Smooth muscle cell (in vitro differentiated cells): ENCODE results near the gene FANCC. TPM values are rescaled to one million over a fixed set of nuclear protein-coding genes. Genes with fewer than 3 reads are reported as not detected.

ENCODE experiments used
- DNase-seq: peaks from one replicate; lab custom pipeline; 2025; ENCODE audit not compliant: unreplicated experiment; lab: John Stamatoyannopoulos, UW
- H2AFZ ChIP-seq: fragments of 200-600 bp; sonication (generic); 2 replicates; pipeline ENCODE4 v1.6.0; 2016; ENCODE audit warnings: antibody characterized with exemption, low read depth, mild to moderate bottlenecking
- H3F3A ChIP-seq: fragments of 200-600 bp; sonication (generic); 2 replicates; pipeline ENCODE4 v1.6.0; 2017; ENCODE audit warnings: antibody characterized with exemption, low read depth
- H3K27ac ChIP-seq: fragments of 200-600 bp; sonication (generic); 2 replicates; pipeline ENCODE4 v1.5.1; 2016; ENCODE audit warnings: low read depth, mild to moderate bottlenecking
- H3K27me3 ChIP-seq: fragments of 200-600 bp; sonication (generic); 2 replicates; pipeline ENCODE4 v1.6.1; 2016; ENCODE audit warnings: low read depth, mild to moderate bottlenecking
- H3K36me3 ChIP-seq: fragments of 200-600 bp; sonication (generic); 2 replicates; pipeline ENCODE4 v1.5.1; 2016; ENCODE audit warnings: low read depth
- H3K4me1 ChIP-seq: fragments of 200-600 bp; sonication (generic); 2 replicates; pipeline ENCODE4 v1.5.1; 2016; ENCODE audit warnings: low read depth
- H3K4me2 ChIP-seq: fragments of 200-600 bp; sonication (generic); 2 replicates; pipeline ENCODE4 v1.6.0; 2016; ENCODE audit warnings: mild to moderate bottlenecking
- H3K4me3 ChIP-seq: fragments of 200-600 bp; sonication (generic); 2 replicates; pipeline ENCODE4 v1.5.1; 2016; ENCODE audit warnings: mild to moderate bottlenecking
- H3K79me2 ChIP-seq: fragments of 200-600 bp; sonication (generic); 2 replicates; pipeline ENCODE4 v1.6.0; 2016; ENCODE audit warnings: low read depth, mild to moderate bottlenecking
- H3K9ac ChIP-seq: fragments of 200-600 bp; sonication (generic); 2 replicates; pipeline ENCODE4 v1.6.0; 2016; ENCODE audit warnings: low read depth
- H3K9me3 ChIP-seq: fragments of 200-600 bp; sonication (generic); replicated peaks from 2 replicates; pipeline ENCODE4 v1.5.1; 2016; ENCODE audit warnings: low read depth
- H4K20me1 ChIP-seq: fragments of 200-600 bp; sonication (generic); 2 replicates; pipeline ENCODE4 v1.6.0; 2016; ENCODE audit warnings: low read depth
- CTCF ChIP-seq: fragments of 200-600 bp; sonication (generic); IDR thresholded peaks from 2 replicates; pipeline ENCODE4 v1.5.1; 2017; ENCODE audit warnings: borderline replicate concordance, mild to moderate bottlenecking, antibody characterized with exemption; ENCODE audit not compliant: insufficient read depth, poor library complexity, severe bottlenecking
- WGBS: methylation state at CpG from one replicate; pipeline ENCODE4 v1.1.7; 2016; ENCODE audit warnings: low lambda C conversion rate; 5-methylcytosine and 5-hydroxymethylcytosine counted together
- polyA plus RNA-seq: library from polyadenylated mRNA; unstranded; fragments of >200 nt; fragmentation: Nextera tagmentation; extraction: Ambion mirVana; gene quantifications from 2 replicates; pipeline ENCODE4 v1.2.1, GENCODE V29; 2016
- total RNA-seq: library from RNA; depleted of rRNA; stranded (reverse); fragments of >200 nt; gene quantifications from 2 replicates; pipeline ENCODE4 v1.2.3, GENCODE V29; 2014

Gene FANCC
- total and polyA plus RNA-seq, 2 experiments from 2014 or later: 11.0 to 11.2 TPM

GRCh38 chr9:95112436-95113280 is 204.9 kb downstream of the FANCC start:
- no peak for DNase-seq
- Histone ChIP-seq H3K4me3 (no peak overlapping the region), H3F3A (peaks cover 3% of the 10 kb centered on the region), H3K9ac (no peak overlapping the region), H3K4me2 (no peak overlapping the region), H3K36me3 (no peaks in the 10 kb centered on the region), H2AFZ (no peak overlapping the region), H3K4me1 (no peaks in the 10 kb centered on the region), H3K27ac (no peak overlapping the region), H3K79me2 (no peaks in the 10 kb centered on the region), H3K9me3 (no peaks in the 10 kb centered on the region), H3K27me3 (no peaks in the 10 kb centered on the region), H4K20me1 (no peaks in the 10 kb centered on the region)
- no peak for TF ChIP-seq CTCF
- WGBS: 98% methylated on average over 12 of the region's 12 CpGs

- Histone ChIP-seq H3F3A (peaks cover 3% of the 10 kb centered on the region), H3K9ac (no peak overlapping the region), H3K4me2 (no peak overlapping the region), H3K4me1 (no peaks in the 10 kb centered on the region), H3K27ac (no peak overlapping the region), H3K9me3 (no peaks in the 10 kb centered on the region), H3K79me2 (no peaks in the 10 kb centered on the region), H3K4me3 (no peak overlapping the region), H2AFZ (no peak overlapping the region), H3K27me3 (no peaks in the 10 kb centered on the region), H3K36me3 (no peaks in the 10 kb centered on the region), H4K20me1 (no peaks in the 10 kb centered on the region)
- no peak for TF ChIP-seq CTCF
- DNase-seq: no peak
- 97% methylated on average over 11 of the region's 11 CpGs for WGBS
Measured at GRCh38 chr9:95111716-95112115, 205.8 kb downstream of the FANCC start.

GRCh38 chr9:95110921-95111525 is 206.5 kb downstream of the FANCC start:
- Histone ChIP-seq H3K36me3 (no peaks in the 10 kb centered on the region), H3K4me2 (no peak overlapping the region), H3K4me3 (no peak overlapping the region), H3K27ac (no peak overlapping the region), H3K79me2 (no peaks in the 10 kb centered on the region), H4K20me1 (no peaks in the 10 kb centered on the region), H3K9ac (no peak overlapping the region), H3K27me3 (no peaks in the 10 kb centered on the region), H3F3A (peaks cover 3% of the 10 kb centered on the region), H3K9me3 (no peaks in the 10 kb centered on the region), H3K4me1 (no peaks in the 10 kb centered on the region), H2AFZ (no peak overlapping the region)
- DNase-seq: no peak
- WGBS: 92% methylated on average over 14 of the region's 14 CpGs
- no peak for TF ChIP-seq CTCF
